Retina (tissue), 1 donor: ENCODE measurements around the gene PCDHB3.
"Not testable (repeated sequence)": the region's sequence is repeated elsewhere in the genome, so short reads cannot be mapped to it uniquely, and the experiment has no call there.

ENCODE experiments used
- DNase-seq: peaks from one replicate; pipeline ENCODE4 v3.0.0-alpha.2; 2016

The PCDHB3 gene

GRCh38 chr5:141137346-141137745 is 37.1 kb downstream of the PCDHB3 start:
- not testable (repeated sequence) for DNase-seq

GRCh38 chr5:141149812-141150211 is 49.5 kb downstream of the PCDHB3 start, which contains the start of gene PCDHB6:
TSS of gene PCDHB6 (plus strand) at chr5:141150057. CDS start at chr5:141150258, 201 bp downstream.
- DNase-seq, result peak; percentile 9

DNA sequence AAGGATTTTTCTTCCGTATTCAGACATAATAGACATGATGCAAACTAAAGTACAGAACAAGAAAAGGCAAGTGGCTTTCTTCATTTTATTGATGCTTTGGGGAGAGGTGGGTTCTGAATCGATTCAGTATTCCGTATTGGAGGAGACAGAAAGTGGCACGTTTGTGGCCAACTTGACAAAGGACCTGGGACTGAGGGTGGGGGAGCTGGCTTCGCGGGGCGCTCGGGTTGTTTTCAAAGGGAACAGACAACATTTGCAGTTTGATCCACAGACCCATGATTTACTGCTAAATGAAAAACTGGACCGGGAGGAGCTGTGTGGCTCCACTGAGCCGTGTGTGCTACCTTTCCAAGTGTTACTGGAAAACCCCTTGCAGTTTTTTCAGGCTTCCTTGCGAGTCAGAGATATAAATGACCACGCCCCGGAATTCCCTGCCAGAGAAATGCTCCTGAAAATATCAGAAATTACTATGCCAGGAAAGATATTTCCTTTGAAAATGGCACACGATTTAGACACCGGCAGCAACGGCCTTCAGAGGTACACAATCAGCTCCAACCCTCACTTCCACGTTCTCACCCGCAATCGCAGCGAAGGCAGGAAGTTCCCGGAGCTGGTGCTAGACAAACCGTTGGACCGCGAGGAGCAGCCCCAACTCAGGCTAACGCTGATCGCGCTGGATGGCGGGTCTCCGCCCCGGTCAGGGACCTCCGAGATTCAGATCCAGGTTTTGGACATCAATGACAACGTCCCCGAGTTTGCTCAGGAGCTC is 50.1 kb downstream of the PCDHB3 start:
- DNase-seq, result no peak

- no peak for DNase-seq
These were observed 50.7 kb downstream of the PCDHB3 start for GRCh38 chr5:141150993-141151325.

DNA sequence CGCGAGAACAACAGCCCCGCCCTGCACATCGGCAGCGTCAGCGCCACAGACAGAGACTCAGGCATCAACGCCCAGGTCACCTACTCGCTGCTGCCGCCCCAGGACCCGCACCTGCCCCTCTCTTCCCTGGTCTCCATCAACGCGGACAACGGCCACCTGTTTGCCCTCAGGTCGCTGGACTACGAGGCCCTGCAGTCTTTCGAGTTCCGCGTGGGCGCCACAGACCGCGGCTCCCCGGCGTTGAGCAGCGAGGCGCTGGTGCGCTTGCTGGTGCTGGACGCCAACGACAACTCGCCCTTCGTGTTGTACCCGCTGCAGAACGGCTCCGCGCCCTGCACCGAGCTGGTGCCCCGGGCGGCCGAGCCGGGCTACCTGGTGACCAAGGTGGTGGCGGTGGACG is 51.4 kb downstream of the PCDHB3 start:
- DNase-seq, result not testable (repeated sequence)

DNA sequence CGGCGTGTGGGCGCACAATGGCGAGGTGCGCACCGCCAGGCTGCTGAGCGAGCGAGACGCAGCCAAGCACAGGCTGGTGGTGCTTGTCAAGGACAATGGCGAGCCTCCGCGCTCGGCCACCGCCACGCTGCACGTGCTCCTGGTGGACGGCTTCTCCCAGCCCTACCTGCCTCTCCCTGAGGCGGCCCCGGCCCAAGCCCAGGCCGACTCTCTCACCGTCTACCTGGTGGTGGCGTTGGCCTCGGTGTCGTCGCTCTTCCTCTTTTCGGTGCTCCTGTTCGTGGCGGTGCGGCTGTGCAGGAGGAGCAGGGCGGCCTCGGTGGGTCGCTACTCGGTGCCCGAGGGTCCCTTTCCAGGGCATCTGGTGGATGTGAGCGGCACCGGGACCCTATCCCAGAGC is 51.8 kb downstream of the PCDHB3 start:
- DNase-seq, result not testable (repeated sequence)
